G401 (cell line): Measurements from ENCODE around the gene CIB4. TPM values are rescaled to one million over a fixed set of nuclear protein-coding genes. Genes with fewer than 3 reads are reported as not detected.
A peak's percentile ranks its signal among the peaks of the same experiment; 100 is the strongest.

Source experiments
- DNase-seq: peaks from one replicate; pipeline ENCODE4 v3.0.0-alpha.2; 2015; ENCODE audit warnings: low spot score
- in situ Hi-C: cut with HindIII; loops from 2 replicates; pipeline ENCODE4 v1.10.0; 2016; ENCODE audit warnings: low sequenced_read_pairs, mixed read lengths
- total RNA-seq: library from RNA; depleted of rRNA; stranded (reverse); fragments of >200 nt; shearing (Covaris generic); gene quantifications from 2 replicates; pipeline ENCODE4 v1.2.3, GENCODE V29; 2014

CIB4 gene
- total RNA-seq, 1 experiment from 2014 or later = not detected

- in situ Hi-C loops = no loop called here
- DNase-seq = no peak
Measured at GRCh38 chr2:26629346-26629630, 11.9 kb downstream of the CIB4 start.

- DNase-seq = no peak
- in situ Hi-C loops = no loop called here
Measured at GRCh38 chr2:26628561-26629345, 12.4 kb downstream of the CIB4 start.

DNA sequence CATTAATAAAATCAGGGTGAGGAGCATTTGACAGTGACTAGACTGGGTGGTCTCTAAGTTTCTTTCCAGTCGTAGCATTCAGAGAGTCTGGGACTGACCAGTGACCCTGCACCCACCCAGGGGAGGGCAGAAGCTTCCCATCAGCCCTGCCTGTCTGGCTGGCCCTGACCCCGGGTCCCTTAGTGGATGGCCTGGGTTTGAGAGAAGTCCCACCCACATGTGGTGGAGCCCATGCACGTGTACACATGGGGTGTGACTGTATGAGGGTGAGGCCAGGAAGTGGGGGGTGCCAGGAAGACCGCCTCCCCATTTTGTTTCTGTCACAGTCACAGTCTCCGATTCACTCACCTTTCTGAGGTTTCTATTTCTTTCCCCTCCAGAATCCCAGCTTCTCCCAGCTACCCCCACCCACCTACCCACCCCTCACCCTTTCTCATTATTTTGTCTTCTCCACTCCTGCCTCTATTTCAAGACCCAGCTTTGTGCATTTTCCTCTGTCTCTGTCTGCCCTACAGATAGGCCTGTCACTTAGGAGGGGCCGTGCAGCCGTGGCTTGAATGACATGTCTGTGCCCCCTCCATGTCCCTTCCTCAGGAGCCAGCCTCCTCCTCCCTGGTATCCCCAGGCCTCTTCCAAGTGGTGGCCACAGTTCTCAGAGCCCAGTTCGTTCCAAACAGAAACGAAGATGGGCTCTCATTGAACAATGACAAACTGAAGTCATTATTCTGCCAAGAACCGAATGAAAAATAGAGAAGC lies 13.6 kb downstream of the CIB4 start:
- in situ Hi-C loops = no loop called here
- no peak for DNase-seq

GRCh38 chr2:26626606-26627005 lies 14.6 kb downstream of the CIB4 start:
- DNase-seq = no peak
- in situ Hi-C loops = no loop called here

GRCh38 chr2:26623541-26624495 lies 17.3 kb downstream of the CIB4 start:
- peak; percentile 47 for DNase-seq
- in situ Hi-C loops = no loop called here

DNA sequence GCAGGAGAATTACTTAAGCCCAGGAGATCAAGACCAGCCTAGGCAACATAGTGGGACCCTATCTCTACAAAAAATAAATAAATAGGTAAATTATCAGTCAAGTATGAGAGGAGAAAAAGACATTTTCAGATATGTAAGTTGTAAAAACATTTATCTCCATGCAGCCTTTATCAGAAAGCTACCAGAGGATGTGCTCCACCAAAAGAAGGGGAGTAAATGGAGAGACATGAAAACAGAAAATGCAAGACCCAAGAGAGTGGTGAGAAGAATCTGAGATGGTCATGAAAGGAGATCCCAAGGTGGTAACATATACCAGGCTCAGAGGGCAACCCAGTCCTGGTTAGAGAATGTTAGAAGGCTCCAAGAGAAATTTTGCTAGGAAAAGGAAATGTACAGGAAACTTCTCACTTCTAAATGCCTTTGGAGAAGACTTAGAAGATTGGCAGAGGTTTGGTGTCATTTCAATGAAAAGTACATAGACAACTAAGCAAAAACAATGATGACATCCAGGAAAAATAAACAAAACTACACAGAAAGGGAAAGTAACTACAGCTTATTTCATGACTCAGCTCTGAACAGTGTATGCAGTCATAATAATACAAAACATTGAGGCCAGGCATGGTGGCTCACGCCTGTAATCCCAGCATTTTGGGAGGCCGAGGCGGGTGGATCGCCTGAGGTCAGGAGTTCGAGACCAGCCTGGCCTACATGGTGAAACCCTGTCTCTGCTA lies 19.5 kb downstream of the CIB4 start:
- DNase-seq = no peak
- in situ Hi-C loops = no loop called here

- in situ Hi-C loops = no loop called here
- no peak for DNase-seq
Measured at GRCh38 chr2:26620031-26620605, 21.0 kb downstream of the CIB4 start.

DNA sequence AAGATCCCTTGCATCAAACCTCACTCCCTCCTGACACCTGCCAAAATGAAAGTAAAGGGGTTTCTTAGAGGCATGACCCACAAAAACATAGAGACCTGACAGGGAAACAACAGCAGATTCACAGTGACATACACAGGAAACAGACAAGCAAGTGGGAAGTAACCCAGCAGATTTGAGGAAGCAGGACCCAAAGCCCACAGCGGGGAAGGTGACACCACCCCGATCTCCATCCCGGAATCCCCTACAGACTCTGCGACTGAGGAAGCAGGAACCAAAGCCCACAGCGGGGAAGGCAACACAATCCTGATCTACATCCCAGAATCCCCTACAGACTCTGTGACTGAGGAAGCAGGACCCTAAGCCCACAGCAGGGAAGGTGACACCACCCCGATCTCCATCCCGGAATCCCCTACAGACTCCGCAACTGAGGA lies 21.6 kb downstream of the CIB4 start:
- no peak for DNase-seq

GRCh38 chr2:26619096-26619495 lies 22.1 kb downstream of the CIB4 start:
- in situ Hi-C loops = no loop called here
- DNase-seq = no peak

More for the DNA sequence above, 21.6 kb downstream of the CIB4 start:
- in situ Hi-C loops = no loop called here

DNA sequence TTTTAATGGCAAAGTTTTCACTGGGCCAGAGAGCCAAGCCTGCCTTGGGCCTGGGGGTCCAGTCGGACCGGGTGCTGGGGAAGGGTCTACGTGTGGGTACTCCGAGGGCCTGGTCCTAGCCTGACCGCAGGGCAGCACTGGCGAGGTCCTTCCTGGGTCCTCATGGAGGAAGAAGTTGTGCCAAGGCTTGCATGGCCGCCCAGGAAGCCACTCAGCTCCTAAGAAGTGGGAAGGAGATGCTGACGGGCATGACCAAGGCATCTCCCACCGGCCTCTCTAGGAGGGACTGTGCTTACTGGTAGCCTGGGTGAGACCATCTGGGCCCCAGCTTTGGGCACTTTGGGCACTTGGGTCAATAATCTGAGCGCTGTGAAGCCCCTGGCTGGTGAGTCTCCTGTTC lies 22.6 kb downstream of the CIB4 start:
- DNase-seq = no peak
- in situ Hi-C loops = no loop called here

GRCh38 chr2:26617588-26618083 lies 23.5 kb downstream of the CIB4 start:
- no peak for DNase-seq
- in situ Hi-C loops = no loop called here

GRCh38 chr2:26616706-26617587 lies 24.2 kb downstream of the CIB4 start:
- in situ Hi-C loops = no loop called here

DNA sequence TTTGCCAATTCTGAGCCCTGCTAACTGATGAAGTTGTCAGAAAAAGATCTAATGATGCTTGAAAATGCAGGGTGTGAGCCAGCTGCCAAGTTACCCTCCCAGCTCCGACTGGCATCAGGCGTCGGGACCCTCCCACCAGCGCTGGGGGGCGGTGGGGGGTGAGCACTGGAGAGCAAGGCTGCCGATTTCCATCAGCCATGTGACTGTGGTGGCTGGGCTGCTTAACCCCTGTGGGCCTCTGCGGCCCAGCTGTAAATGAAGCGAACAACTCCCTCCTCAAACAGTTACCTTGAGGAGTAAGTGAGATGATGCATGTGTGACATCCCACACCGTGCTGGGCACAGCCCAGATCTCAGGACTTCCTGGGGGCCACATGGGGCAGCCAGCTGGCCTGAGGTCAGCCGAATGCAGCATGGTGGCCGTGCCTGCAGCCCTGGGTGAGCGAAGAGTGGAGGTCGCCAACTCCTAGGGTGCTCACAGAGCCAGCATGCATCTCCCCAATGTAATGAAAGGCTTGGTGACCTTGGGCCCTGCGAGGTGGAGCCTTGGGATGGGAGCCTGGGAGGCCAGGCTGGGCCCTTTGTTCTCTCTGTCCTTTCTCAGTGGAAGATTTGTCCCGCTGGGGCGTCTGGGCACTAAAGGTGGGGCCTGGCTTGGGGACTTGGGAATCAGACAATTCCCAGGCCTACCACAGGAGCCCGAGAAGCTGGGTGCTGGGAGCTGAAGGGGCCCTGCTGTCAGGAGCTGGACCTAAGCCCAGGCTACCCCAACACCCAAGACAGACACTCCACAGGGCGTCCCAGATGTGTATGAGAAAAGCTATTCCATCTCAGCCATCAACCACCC lies 25.1 kb downstream of the CIB4 start:
- no peak for DNase-seq
- in situ Hi-C loops = no loop called here

More at GRCh38 chr2:26616706-26617587, 24.2 kb downstream of the CIB4 start:
- DNase-seq = no peak

DNA sequence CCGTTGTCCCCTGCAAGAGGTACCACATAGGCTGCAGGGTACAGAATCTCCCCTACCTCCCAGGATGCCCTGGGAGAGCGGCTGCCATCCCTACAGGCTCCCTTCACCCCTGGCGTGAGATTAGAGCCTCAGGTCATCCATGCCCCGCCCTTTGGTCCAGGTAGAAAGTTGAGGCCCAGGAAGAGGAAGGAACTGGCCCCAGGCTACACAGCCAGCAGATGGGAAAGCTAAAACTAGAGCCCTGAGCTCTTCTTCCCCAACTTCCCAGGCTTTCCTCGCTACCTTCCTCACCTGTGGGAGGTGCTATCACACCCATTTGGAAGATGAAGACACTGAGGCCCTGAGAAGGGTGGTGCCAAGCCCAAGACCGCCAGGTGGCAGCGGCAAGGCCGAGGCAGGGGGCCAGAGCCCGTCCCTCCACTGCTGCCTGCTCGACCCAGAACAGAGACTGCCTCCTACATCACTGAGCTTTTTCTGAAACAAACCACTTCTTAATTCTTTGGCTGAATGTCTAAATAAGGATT lies 25.8 kb downstream of the CIB4 start:
- no peak for DNase-seq
- in situ Hi-C loops = no loop called here

GRCh38 chr2:26614216-26615138 lies 26.7 kb downstream of the CIB4 start:
- no peak for DNase-seq
- in situ Hi-C loops = no loop called here
